GM15510 (cell line): ENCODE data around the gene OOSP3.

Source experiments
- POLR2A ChIP-seq: IDR thresholded peaks from 3 replicates; pipeline ENCODE4 v1.6.1; 2011; ENCODE audit warnings: borderline replicate concordance; ENCODE audit not compliant: insufficient read length; ENCODE audit errors: extremely low read depth

OOSP3 gene, protein sequence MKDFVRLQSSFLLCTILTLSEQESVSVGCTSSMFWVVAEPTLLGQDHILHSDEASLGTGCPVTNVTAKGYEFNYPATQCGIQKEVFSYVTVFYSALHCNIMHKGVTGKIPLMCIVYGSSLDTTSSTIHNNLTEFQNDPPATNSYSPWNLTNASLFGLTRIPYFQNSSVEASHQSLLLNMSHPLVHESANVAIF

DNA sequence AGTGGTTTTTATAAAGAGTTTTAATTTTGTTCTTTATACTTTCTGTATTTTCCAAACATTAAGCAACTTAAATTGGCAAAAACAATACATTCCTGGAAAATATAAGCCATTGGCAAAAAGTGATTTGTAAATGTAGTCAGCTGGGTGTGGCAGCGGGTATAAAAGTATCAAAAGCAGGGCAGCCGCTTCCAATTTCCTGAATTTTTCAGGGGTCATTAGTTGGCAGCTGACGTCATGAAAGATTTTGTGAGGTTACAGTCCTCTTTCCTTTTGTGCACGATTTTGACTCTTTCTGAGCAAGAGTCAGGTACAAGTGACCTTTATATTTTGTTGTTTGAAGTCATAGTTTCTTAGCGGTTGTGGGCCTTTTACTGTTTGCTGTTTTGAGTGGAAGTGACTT lies at the start of gene OOSP3:
Gene OOSP3 (plus strand): TSS at position 208 of the 400 bp plus-strand sequence. CDS start 27 bp downstream, at position 235.
- no peak for TF ChIP-seq POLR2A

- no peak for TF ChIP-seq POLR2A
These were observed 49.2 kb upstream of the OOSP3 start for GRCh38 chr11:59829358-59829757.

DNA sequence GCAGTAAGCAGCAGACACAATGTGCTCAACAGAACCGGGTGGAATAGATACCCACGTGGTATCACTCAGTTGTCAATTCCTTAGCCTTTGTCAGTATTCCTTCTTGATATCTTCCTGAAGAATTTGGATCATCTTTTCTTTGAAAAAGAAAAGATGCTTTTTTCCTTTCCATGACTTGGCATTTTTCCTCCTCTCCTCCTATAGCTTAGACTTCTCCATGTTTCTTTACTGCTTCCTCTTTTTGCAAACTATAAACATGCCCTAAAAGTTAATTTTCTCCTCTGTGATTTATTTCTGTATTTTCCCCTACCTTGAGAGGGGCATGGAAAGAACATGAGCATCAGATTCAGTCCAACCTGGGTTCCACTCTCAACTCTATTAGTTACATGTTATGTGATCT lies 45.0 kb upstream of the OOSP3 start:
- TF ChIP-seq POLR2A, result no peak

- no peak for TF ChIP-seq POLR2A
These were observed 39.0 kb upstream of the OOSP3 start for GRCh38 chr11:59839615-59840014.

DNA sequence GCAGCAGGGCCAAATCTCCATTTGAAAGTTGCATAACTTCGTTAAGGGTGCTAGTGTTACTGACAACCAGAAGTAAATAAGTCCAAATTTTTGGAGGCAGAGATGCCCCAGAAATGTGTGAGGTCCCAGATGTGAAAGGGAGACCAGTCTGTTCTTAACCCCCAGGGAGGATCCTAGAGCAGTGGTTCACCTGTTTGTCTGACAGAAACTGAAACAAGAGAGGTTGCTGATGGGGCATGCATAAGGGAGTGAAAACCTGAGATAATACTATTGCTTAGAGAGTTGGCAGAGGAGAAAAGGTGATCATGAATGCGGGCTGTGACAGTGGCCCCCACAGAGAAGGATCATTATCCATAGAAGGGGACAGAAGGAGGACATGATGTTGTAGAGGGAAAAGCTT lies 37.1 kb upstream of the OOSP3 start:
- TF ChIP-seq POLR2A, result no peak

DNA sequence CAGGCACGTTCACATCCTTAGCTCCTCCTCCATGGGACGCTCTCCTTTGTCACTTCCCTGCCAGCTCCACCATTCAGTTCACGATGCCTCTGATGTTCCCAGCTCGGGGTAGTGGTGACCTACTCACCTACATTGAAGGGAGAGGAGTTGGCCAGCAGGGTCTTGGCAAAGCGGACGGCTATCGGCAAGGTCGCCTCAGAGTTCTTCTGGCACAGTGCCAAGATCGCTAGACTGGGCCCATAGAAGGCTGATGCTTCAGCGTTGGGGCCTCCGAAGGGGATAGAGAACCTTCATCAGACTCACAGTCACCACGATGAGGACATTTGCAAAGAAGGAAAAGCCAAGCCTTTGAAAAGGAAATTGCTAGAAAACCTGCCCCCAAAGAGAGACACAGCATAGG lies 36.3 kb upstream of the OOSP3 start:
- no peak for TF ChIP-seq POLR2A

DNA sequence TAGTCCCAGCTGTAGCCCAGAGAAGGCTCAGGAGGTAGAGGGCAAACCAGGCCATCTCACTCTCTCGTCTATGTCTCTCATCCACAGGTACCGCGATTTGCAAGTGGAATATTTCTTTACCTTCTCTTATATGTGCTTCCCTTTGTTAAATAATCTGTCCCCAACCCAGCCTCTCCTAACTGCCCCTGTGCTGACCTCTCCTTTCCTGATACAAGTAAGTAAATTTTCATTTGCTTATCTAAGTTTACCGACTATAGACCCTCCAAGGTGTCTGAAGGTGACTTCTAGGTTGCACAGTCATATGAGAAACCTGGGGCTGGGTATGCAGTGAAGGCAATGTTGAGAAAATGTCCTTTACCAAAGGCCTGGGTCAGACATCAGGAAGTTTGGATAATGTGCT lies 33.2 kb upstream of the OOSP3 start, which contains the start of gene CBLIF:
Gene CBLIF (minus strand): TSS at position 101 of the 400 bp plus-strand sequence. CDS start 46 bp downstream, at position 55.
- TF ChIP-seq POLR2A, result no peak

GRCh38 chr11:59846556-59846955 lies 32.0 kb upstream of the OOSP3 start:
- no peak for TF ChIP-seq POLR2A

- no peak for TF ChIP-seq POLR2A
These were observed 31.0 kb upstream of the OOSP3 start for GRCh38 chr11:59847626-59848025.

DNA sequence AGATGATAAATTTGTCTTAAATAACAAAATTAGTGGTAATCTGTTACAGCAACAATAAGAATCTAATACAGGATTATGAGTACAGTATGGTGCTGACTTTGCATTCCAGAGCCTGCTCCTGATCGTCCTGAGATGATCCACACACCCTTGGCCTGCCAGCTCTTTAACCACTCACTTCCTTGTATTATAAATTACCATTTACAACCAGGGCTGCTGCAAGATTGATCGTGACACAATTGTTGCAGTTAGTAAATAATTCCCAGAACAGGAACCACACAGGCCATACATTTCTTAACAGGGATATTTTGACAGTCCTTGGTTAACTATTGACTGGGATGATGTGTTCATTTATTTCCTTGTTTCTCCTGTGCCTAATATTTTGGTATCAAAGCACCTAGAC lies 29.5 kb upstream of the OOSP3 start:
- no peak for TF ChIP-seq POLR2A

DNA sequence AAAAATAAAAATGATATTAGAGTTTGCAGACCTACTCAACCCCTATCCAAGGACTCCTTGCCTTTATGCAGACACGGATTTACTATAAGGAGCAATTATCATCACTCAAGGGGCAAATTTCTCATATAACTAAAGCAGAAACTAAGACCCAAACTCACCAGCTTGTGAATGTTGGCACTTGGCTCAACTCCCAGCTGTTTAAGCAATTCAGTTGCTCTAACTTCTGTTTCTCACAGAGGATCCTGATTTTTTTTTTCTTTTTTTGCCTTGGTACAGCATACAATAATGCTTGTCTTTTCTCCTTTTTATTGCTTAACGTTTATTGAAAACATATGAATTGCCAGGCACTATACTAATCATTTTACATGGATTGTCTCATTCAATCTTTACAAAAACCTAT lies 23.7 kb upstream of the OOSP3 start:
- TF ChIP-seq POLR2A, result no peak

- TF ChIP-seq POLR2A, result no peak
These were observed 20.8 kb upstream of the OOSP3 start for GRCh38 chr11:59857439-59858434.

- no peak for TF ChIP-seq POLR2A
These were observed 18.9 kb upstream of the OOSP3 start for GRCh38 chr11:59859673-59860072.

GRCh38 chr11:59862252-59862651 lies 16.3 kb upstream of the OOSP3 start:
- no peak for TF ChIP-seq POLR2A

GRCh38 chr11:59865031-59865430 lies 13.6 kb upstream of the OOSP3 start:
- no peak for TF ChIP-seq POLR2A

DNA sequence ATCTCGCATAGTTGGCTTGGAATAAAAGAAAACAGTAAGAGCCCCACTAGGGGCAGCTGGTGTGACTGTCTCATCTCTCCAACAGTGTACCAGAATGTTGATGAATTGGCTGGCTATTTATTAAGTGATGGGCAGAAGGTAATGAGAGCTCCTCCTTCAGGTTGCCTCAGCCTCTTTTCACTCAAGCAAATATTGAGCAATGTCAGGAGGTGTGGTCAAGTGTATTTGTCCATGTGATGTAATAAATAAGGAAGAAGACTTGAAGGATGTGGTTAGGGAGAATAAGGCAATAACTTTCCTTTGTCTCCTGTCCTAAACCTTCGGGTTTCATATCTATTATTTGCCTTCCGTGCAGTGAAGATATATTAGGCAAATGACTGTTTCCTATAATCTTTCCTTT lies 12.2 kb upstream of the OOSP3 start, which contains the start of gene TCN1:
Gene TCN1 (minus strand): TSS at position 91 of the 400 bp plus-strand sequence. CDS start 17 bp downstream, at position 74.
- no peak for TF ChIP-seq POLR2A
